Upper lobe of right lung (tissue), 1 donor: Measurements from ENCODE around the gene FBXO24. TPM values are rescaled to one million over a fixed set of nuclear protein-coding genes. Genes with fewer than 3 reads are reported as not detected.
"Not testable (repeated sequence)": the region's sequence is repeated elsewhere in the genome, so short reads cannot be mapped to it uniquely, and the experiment has no call there.

Experiments used
- ATAC-seq: fragments of 200-7000 bp; cut with Tn5 transposase; one replicate; pipeline ENCODE4 v1.9.1; 2020; ENCODE audit warnings: mild to moderate bottlenecking, moderate library complexity
- DNase-seq: peaks from one replicate; pipeline ENCODE4 v3.0.0-alpha.2; 2020
- H3K27ac ChIP-seq: fragments of 200-600 bp; one replicate; pipeline ENCODE4 v1.8.0; 2022
- H3K27me3 ChIP-seq: fragments of 200-600 bp; one replicate; pipeline ENCODE4 v1.8.0; 2022; ENCODE audit warnings: mild to moderate bottlenecking
- H3K36me3 ChIP-seq: fragments of 200-600 bp; one replicate; pipeline ENCODE4 v1.8.0; 2022
- H3K4me1 ChIP-seq: fragments of 200-600 bp; one replicate; pipeline ENCODE4 v1.8.0; 2022
- H3K4me3 ChIP-seq: fragments of 200-600 bp; one replicate; pipeline ENCODE4 v1.8.0; 2022; ENCODE audit warnings: mild to moderate bottlenecking
- H3K9me3 ChIP-seq: fragments of 200-600 bp; one replicate; pipeline ENCODE4 v1.8.0; 2022
- CTCF ChIP-seq: fragments of 200-600 bp; IDR thresholded peaks from one replicate; pipeline ENCODE4 v1.8.0; 2022; ENCODE audit warnings: antibody characterized with exemption
- intact Hi-C: fragments of 100-400 bp; cut with DNase I; formaldehyde crosslinking; loops from one replicate; pipeline ENCODE4 v1.11.0; 2022
- long read RNA-seq: library from polyadenylated mRNA; unstranded; transcript quantifications from one replicate; pipeline ENCODE4 v2.0.0, GENCODE V29; 2021
- total RNA-seq: library from RNA; stranded (reverse); fragmentation: NEBNext Ultra II Directional; extraction: Animal tissue kit (Norgen Biotek cat#: 25700); gene quantifications from one replicate; pipeline ENCODE4 v1.2.1, GENCODE V29; 2021
- donor health status: DM: no; HTN: yes; CAD: no; lungs with severe emphysema.

FBXO24 gene, protein sequence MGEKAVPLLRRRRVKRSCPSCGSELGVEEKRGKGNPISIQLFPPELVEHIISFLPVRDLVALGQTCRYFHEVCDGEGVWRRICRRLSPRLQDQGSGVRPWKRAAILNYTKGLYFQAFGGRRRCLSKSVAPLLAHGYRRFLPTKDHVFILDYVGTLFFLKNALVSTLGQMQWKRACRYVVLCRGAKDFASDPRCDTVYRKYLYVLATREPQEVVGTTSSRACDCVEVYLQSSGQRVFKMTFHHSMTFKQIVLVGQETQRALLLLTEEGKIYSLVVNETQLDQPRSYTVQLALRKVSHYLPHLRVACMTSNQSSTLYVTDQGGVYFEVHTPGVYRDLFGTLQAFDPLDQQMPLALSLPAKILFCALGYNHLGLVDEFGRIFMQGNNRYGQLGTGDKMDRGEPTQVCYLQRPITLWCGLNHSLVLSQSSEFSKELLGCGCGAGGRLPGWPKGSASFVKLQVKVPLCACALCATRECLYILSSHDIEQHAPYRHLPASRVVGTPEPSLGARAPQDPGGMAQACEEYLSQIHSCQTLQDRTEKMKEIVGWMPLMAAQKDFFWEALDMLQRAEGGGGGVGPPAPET
- total RNA-seq = 1.4 TPM
- long read RNA-seq, partial matches to known transcripts = 0 of 4 reads
- long read RNA-seq, other reads (novel, unspliced or antisense) = 4 of 4 reads

GRCh38 chr7:100586266-100587025 is at the start of gene FBXO24:
TSS of gene FBXO24 (plus strand) at chr7:100586328. CDS start at chr7:100586626, 298 bp downstream.
- no peak for TF ChIP-seq CTCF
- Histone ChIP-seq H3K27ac (peak within 1 kb of the TSS; percentile 99), H3K4me1 (peaks cover 39% of the 10 kb centered on the region), H3K36me3 (peaks cover 17% of the 10 kb centered on the region), H3K4me3 (peak within 1 kb of the TSS; percentile 98), H3K27me3 (no peaks in the 10 kb centered on the region), H3K9me3 (no peaks in the 10 kb centered on the region)
- intact Hi-C loops = no loop called here
- DNase-seq = peak; percentile 100
- peak; percentile 89 for ATAC-seq

- H3K4me3 ChIP-seq, intact Hi-C loops, ATAC-seq, H3K9me3 ChIP-seq, DNase-seq, H3K27me3 ChIP-seq, H3K36me3 ChIP-seq, H3K27ac ChIP-seq: not testable (repeated sequence)
- peaks cover 11% of the 10 kb centered on the region for H3K4me1 ChIP-seq
Measured at GRCh38 chr7:100536695-100537094, 49.4 kb upstream of the FBXO24 start.

DNA sequence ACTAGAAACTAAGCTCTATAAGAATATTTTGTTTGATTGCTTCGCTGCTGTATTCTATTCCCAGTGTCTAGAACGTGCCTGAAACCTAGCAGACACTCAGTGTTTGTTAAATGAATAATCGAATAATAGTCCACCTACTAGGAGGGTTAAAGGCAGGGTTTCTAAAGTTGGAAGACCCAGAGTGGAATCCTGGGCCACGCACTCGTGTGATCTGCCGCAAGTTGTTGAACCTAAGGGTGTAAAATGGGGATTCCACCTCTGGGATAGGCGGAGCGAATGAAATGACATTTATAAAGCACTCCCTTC is 47.8 kb upstream of the FBXO24 start:
- Histone ChIP-seq H3K27me3 (no peaks in the 10 kb centered on the region), H3K27ac (peak overlapping the region; percentile 47), H3K4me3 (peak overlapping the region; percentile 75), H3K36me3 (no peaks in the 10 kb centered on the region), H3K4me1 (peaks cover 11% of the 10 kb centered on the region), H3K9me3 (no peaks in the 10 kb centered on the region)
- no peak for TF ChIP-seq CTCF
- ATAC-seq = no peak
- DNase-seq = no peak
- intact Hi-C loops = no loop called here

DNA sequence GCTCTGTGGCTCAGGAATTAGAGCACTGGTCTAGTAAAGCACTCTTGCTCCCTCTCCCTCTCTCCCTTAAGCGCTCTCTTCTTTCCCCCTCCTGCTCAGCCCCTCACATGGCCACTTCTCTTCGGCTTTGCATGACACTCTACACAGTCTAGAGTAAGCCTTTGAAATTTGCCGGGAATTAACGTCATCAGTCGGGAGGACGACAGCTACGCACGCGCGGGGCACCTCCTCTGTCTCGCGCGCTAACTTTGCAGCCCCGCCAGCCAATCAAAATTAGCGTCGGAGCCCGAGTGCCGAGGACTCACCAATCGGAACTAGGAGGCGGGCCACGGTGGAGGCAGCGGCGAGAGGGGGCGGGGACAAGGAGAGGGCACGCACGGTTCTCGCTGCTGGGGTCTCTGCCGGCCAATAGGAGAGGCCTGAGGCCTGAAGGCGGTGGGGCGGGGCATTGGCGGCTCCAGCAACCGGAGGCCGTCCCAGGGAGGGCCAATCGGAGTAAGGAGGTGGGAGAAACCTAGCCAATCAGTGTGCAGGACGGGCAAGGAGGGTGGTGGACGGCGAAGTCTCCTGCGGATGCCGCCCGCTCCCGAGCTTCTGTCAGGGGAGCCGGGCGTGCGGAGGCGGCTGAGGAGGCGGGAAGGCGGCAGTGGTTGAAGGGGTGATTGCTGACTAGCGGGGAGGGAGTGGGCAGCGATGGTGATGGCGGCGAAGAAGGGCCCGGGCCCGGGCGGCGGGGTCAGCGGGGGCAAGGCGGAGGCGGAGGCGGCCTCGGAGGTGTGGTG is 47.3 kb upstream of the FBXO24 start, which contains the start of gene AGFG2:
Gene AGFG2 (plus strand): TSS at position 550 of the 782 bp plus-strand sequence. CDS start 144 bp downstream, at position 694.
- H3K4me3 ChIP-seq = peak within 1 kb of the TSS; percentile 75
- DNase-seq (peak; percentile 100), ATAC-seq (peak; percentile 99)
- H3K9me3 ChIP-seq = no peaks in the 10 kb centered on the region
- TF ChIP-seq CTCF = no peak
- intact Hi-C loops = no loop called here
- H3K27ac ChIP-seq = peak within 1 kb of the TSS; percentile 74
- no peaks in the 10 kb centered on the region for H3K36me3 ChIP-seq
- H3K27me3 ChIP-seq = no peaks in the 10 kb centered on the region
- peaks cover 12% of the 10 kb centered on the region for H3K4me1 ChIP-seq

DNA sequence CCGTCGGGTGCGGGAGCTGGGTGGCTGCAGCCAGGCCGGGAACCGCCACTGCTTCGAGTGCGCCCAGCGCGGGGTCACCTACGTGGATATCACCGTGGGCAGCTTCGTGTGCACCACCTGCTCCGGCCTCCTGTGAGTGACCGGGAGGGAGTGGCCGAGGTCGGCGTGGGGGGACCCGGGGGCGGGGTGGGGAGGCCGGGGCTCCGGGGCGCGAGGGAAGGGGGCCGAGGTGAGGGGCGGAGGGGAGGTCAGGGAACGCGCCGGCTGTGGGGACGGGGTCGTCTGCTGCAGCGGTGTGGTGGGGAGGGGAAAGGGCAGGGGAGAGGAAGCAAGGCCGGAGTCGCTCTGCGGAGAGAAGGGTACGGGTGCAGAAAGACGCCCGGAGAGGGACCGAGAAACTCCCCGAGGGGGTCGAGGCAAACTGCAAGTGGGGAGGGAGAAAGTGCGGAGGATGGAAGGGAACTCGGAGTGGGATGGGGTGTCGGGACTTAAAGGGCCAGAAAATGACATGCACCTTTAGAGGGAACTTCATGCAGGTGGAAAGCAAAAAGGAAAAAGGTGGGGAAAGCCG is 46.6 kb upstream of the FBXO24 start:
- Histone ChIP-seq H3K36me3 (no peaks in the 10 kb centered on the region), H3K4me3 (peak overlapping the region; percentile 75), H3K27me3 (no peaks in the 10 kb centered on the region), H3K9me3 (no peaks in the 10 kb centered on the region), H3K4me1 (peaks cover 19% of the 10 kb centered on the region), H3K27ac (peak overlapping the region; percentile 74)
- DNase-seq = no peak
- intact Hi-C loops = no loop called here
- no peak for ATAC-seq
- TF ChIP-seq CTCF = no peak
